Measurements from ENCODE around the gene TRIM38. TPM values are rescaled to one million over a fixed set of nuclear protein-coding genes. Genes with fewer than 3 reads are reported as not detected.

Gene TRIM38
- total and polyA plus RNA-seq, 12 donors: 1.3 to 5.4 (median 2.7) TPM

- no peaks in the 10 kb centered on the region for H3K36me3 ChIP-seq
- no peak for TF ChIP-seq CTCF (IDR thresholded peaks at IDR 0.05)
- DNase-seq: no peak
- 80 to 81% methylated on average over 2 of the region's 2 CpGs for WGBS, 2 donors
- H3K4me1 ChIP-seq: no peaks in the 10 kb centered on the region
- no peaks in the 10 kb centered on the region for H3K9me3 ChIP-seq
- H3K27ac ChIP-seq: no peak overlapping the region
- ATAC-seq: no peak
- H3K4me3 ChIP-seq: no peak overlapping the region
- intact Hi-C loops (cut with DNase I): no loop called here
- peaks cover 0 to 8% (median 0%) of the 10 kb centered on the region in 7 donors for H3K27me3 ChIP-seq
Observed at GRCh38 chr6:25934156-25934555, 28.4 kb upstream of the TRIM38 start.

- TF ChIP-seq CTCF (IDR thresholded peaks at IDR 0.05): no peak
- peaks cover 0 to 8% (median 0%) of the 10 kb centered on the region in 7 donors for H3K27me3 ChIP-seq
- no peaks in the 10 kb centered on the region for H3K9me3 ChIP-seq
- DNase-seq (no peak), ATAC-seq (no peak)
- intact Hi-C loops (cut with DNase I): no loop called here
- H3K4me3 ChIP-seq: no peak overlapping the region
- no peaks in the 10 kb centered on the region for H3K36me3 ChIP-seq
- 72 to 83% methylated on average over 3 of the region's 3 CpGs for WGBS, 2 donors
- H3K4me1 ChIP-seq: no peaks in the 10 kb centered on the region
- H3K27ac ChIP-seq: no peak overlapping the region
Observed at GRCh38 chr6:25934735-25935313, 27.8 kb upstream of the TRIM38 start.

- Histone ChIP-seq H3K27me3 (peaks cover 0 to 8% (median 0%) of the 10 kb centered on the region in 7 donors), H3K27ac (no peak overlapping the region), H3K36me3 (no peaks in the 10 kb centered on the region), H3K4me1 (no peaks in the 10 kb centered on the region), H3K4me3 (no peak overlapping the region), H3K9me3 (no peaks in the 10 kb centered on the region)
- TF ChIP-seq CTCF (IDR thresholded peaks at IDR 0.05): no peak
- DNase-seq: no peak
- intact Hi-C loops (cut with DNase I): no loop called here
- WGBS, 2 donors: 88 to 89% methylated on average over 5 of the region's 5 CpGs
- ATAC-seq: no peak
Observed at GRCh38 chr6:25935953-25936352, 26.6 kb upstream of the TRIM38 start.

- H3K27me3 ChIP-seq: peaks cover 0 to 8% (median 0%) of the 10 kb centered on the region in 7 donors
- no peak for DNase-seq
- H3K9me3 ChIP-seq: no peaks in the 10 kb centered on the region
- H3K4me1 ChIP-seq: no peaks in the 10 kb centered on the region
- intact Hi-C loops (cut with DNase I): no loop called here
- ATAC-seq: no peak
- WGBS, 2 donors: 73 to 75% methylated on average over 2 of the region's 2 CpGs
- H3K27ac ChIP-seq: no peak overlapping the region
- TF ChIP-seq CTCF (IDR thresholded peaks at IDR 0.05): no peak
- H3K4me3 ChIP-seq: no peak overlapping the region
- H3K36me3 ChIP-seq: no peaks in the 10 kb centered on the region
Observed at GRCh38 chr6:25939593-25939992, 23.0 kb upstream of the TRIM38 start.

All from heart right ventricle (tissue), 16 donors.